Thyroid gland (tissue), 4 donors: ENCODE data around the gene HLA-DQB2. TPM values are rescaled to one million over a fixed set of nuclear protein-coding genes. Genes with fewer than 3 reads are reported as not detected.

Experiments used
- DNase-seq, 2 donors: peaks; one replicate each; pipeline ENCODE4 v3.0.0-alpha.2; 2019
- H3K27ac ChIP-seq, 3 donors: fragments of 200-600 bp; sonication (generic); 1 replicate in 2 of 3; 2 replicates in 1 of 3; pipeline ENCODE4 v1.5.1; 2016 to 2019; ENCODE audit warnings: mild to moderate bottlenecking in 1 of 3, moderate library complexity in 1 of 3
- H3K27me3 ChIP-seq: fragments of 200-600 bp; sonication (generic); one replicate; pipeline ENCODE4 v1.5.1; 2019
- H3K36me3 ChIP-seq, 2 donors: fragments of 200-600 bp; sonication (generic); one replicate each; pipeline ENCODE4 v1.5.1; 2016 to 2019
- H3K4me1 ChIP-seq, 2 donors: fragments of 200-600 bp; sonication (generic); one replicate each; pipeline ENCODE4 v1.5.1; 2017 to 2019
- H3K4me3 ChIP-seq, 3 donors: fragments of 200-600 bp; sonication (generic); replicated peaks in 1 of 3; 1 replicate in 2 of 3; 2 replicates in 1 of 3; pipeline ENCODE4 v1.5.1; 2016; ENCODE audit warnings: mild to moderate bottlenecking in 1 of 3
- H3K9me3 ChIP-seq: fragments of 200-600 bp; sonication (generic); one replicate; pipeline ENCODE4 v1.5.1; 2017
- CTCF ChIP-seq, 6 experiments: fragments of 200-600 bp in 3 of 6; fragments of 450-650 bp in 3 of 6; sonication (generic) in 3 of 6; IDR thresholded peaks; one replicate each; pipeline ENCODE4 v1.5.1; 2016 to 2019; ENCODE audit warnings: antibody characterized with exemption in 6 of 6, mild to moderate bottlenecking in 2 of 6, inconsistent platforms in 1 of 6, moderate library complexity in 1 of 6
- POLR2A ChIP-seq, 2 donors: fragments of 450-650 bp; IDR thresholded peaks; one replicate each; pipeline ENCODE4 v1.6.1; 2017; ENCODE audit warnings: antibody characterized with exemption in 2 of 2, mild to moderate bottlenecking in 2 of 2, moderate library complexity in 1 of 2
- WGBS, 2 donors: methylation state at CpG; one replicate each; pipeline ENCODE4 v1.1.5; 2017; 5-methylcytosine and 5-hydroxymethylcytosine counted together
- intact Hi-C: fragments of 100-400 bp; cut with DNase I; formaldehyde crosslinking; loops from one replicate; pipeline ENCODE4 v1.15.1; 2023
- total RNA-seq, 4 donors: library from RNA; depleted of rRNA; stranded (reverse); fragments of >200 nt; gene quantifications; one replicate each; pipeline ENCODE4 v1.2.3, GENCODE V29; 2016

HLA-DQB2 gene
- total RNA-seq, 4 donors from 2014 or later = 0.22 to 2.6 TPM; not detected in 2

GRCh38 chr6:32799740-32800139 lies 36.4 kb upstream of the HLA-DQB2 start:
- 78 to 83% methylated on average over 3 of the region's 3 CpGs for WGBS, 2 donors
- Histone ChIP-seq H3K9me3 (no peaks in the 10 kb centered on the region), H3K27ac (no peak overlapping the region), H3K4me1 (no peaks in the 10 kb centered on the region), H3K36me3 (no peaks in the 10 kb centered on the region), H3K4me3 (no peak overlapping the region), H3K27me3 (no peaks in the 10 kb centered on the region)
- intact Hi-C loops = loop anchor here (5.0 to 10.0 kb wide), 2 partner anchors 95 to 387 kb away; no protein-coding TSS in a partner anchor
- DNase-seq = no peak
- TF ChIP-seq POLR2A (IDR thresholded peaks at IDR 0.05) (no peak), CTCF (IDR thresholded peaks at IDR 0.05) (no peak)

GRCh38 chr6:32799168-32799567 lies 35.8 kb upstream of the HLA-DQB2 start:
- H3K4me1 ChIP-seq = no peaks in the 10 kb centered on the region
- no peaks in the 10 kb centered on the region for H3K36me3 ChIP-seq
- H3K27me3 ChIP-seq = no peaks in the 10 kb centered on the region
- H3K27ac ChIP-seq = no peak overlapping the region
- intact Hi-C loops = loop anchor here (5.0 to 10.0 kb wide), 2 partner anchors 94 to 387 kb away; no protein-coding TSS in a partner anchor
- DNase-seq = no peak
- TF ChIP-seq CTCF (IDR thresholded peaks at IDR 0.05) (no peak), POLR2A (IDR thresholded peaks at IDR 0.05) (no peak)
- no peaks in the 10 kb centered on the region for H3K9me3 ChIP-seq
- no peak overlapping the region for H3K4me3 ChIP-seq
- WGBS, 2 donors = 94% methylated on average over 3 of the region's 3 CpGs

GRCh38 chr6:32796848-32797776 lies 33.8 kb upstream of the HLA-DQB2 start:
- H3K4me3 ChIP-seq = no peak overlapping the region
- TF ChIP-seq POLR2A (IDR thresholded peaks at IDR 0.05) (no peak), CTCF (IDR thresholded peaks at IDR 0.05) (peak; percentile 81 to 92 (median 87))
- peak; percentile 66 to 71 for DNase-seq
- no peaks in the 10 kb centered on the region for H3K9me3 ChIP-seq
- H3K36me3 ChIP-seq = no peaks in the 10 kb centered on the region
- 9 to 10% methylated on average over 30 of the region's 30 CpGs for WGBS, 2 donors
- no peaks in the 10 kb centered on the region for H3K27me3 ChIP-seq
- no peak overlapping the region for H3K27ac ChIP-seq
- intact Hi-C loops = loop anchor here (5.0 to 10.0 kb wide), 2 partner anchors 92 to 385 kb away; no protein-coding TSS in a partner anchor
- H3K4me1 ChIP-seq = no peaks in the 10 kb centered on the region

GRCh38 chr6:32794510-32794909 lies 31.2 kb upstream of the HLA-DQB2 start:
- no peak overlapping the region for H3K4me3 ChIP-seq
- intact Hi-C loops = loop anchor here (10.0 kb wide), 1 partner anchor 90 kb away; no protein-coding TSS in a partner anchor
- H3K27me3 ChIP-seq = no peaks in the 10 kb centered on the region
- H3K9me3 ChIP-seq = no peaks in the 10 kb centered on the region
- 82 to 84% methylated on average over 2 of the region's 2 CpGs for WGBS, 2 donors
- no peak overlapping the region for H3K27ac ChIP-seq
- H3K36me3 ChIP-seq = no peaks in the 10 kb centered on the region
- no peak for TF ChIP-seq CTCF (IDR thresholded peaks at IDR 0.05)
- TF ChIP-seq POLR2A (IDR thresholded peaks at IDR 0.05) = no peak
- DNase-seq = no peak
- no peaks in the 10 kb centered on the region for H3K4me1 ChIP-seq

GRCh38 chr6:32792901-32793435 lies 29.6 kb upstream of the HLA-DQB2 start:
- H3K4me3 ChIP-seq = no peak overlapping the region
- H3K9me3 ChIP-seq = no peaks in the 10 kb centered on the region
- H3K27ac ChIP-seq = no peak overlapping the region
- intact Hi-C loops = loop anchor here (10.0 kb wide), 1 partner anchor 88 kb away; no protein-coding TSS in a partner anchor
- no peak for DNase-seq
- H3K27me3 ChIP-seq = no peaks in the 10 kb centered on the region
- TF ChIP-seq CTCF (IDR thresholded peaks at IDR 0.05) = no peak
- TF ChIP-seq POLR2A (IDR thresholded peaks at IDR 0.05) = no peak
- no peaks in the 10 kb centered on the region for H3K4me1 ChIP-seq
- WGBS, 2 donors = 38 to 41% methylated on average over 3 of the region's 3 CpGs
- no peaks in the 10 kb centered on the region for H3K36me3 ChIP-seq
